ENCODE data around the gene TOX2. TPM values are rescaled to one million over a fixed set of nuclear protein-coding genes. Genes with fewer than 3 reads are reported as not detected.

The TOX2 gene
- total RNA-seq, 1 experiment from 2014 or later, result not detected

GRCh38 chr20:43988867-43989266 is 74.2 kb downstream of the TOX2 start:
- H3K9me3 Mint-ChIP-seq (ENCODE audit: low read depth, unreplicated experiment), result no peaks in the 10 kb centered on the region
- H3K36me3 Mint-ChIP-seq (ENCODE audit: insufficient read depth, unreplicated experiment), result no peaks in the 10 kb centered on the region
- H3K27me3 Mint-ChIP-seq (ENCODE audit: unreplicated experiment), result peaks cover 16% of the 10 kb centered on the region

GRCh38 chr20:43991261-43991660 is 76.6 kb downstream of the TOX2 start:
- no peaks in the 10 kb centered on the region for H3K9me3 Mint-ChIP-seq (ENCODE audit: low read depth, unreplicated experiment)
- H3K4me3 Mint-ChIP-seq (ENCODE audit: low read depth, unreplicated experiment), result no peak overlapping the region
- TF ChIP-seq CTCF (IDR thresholded peaks at IDR 0.05; ENCODE audit: unreplicated experiment), result no peak
- no peak overlapping the region for H3K27ac Mint-ChIP-seq (ENCODE audit: unreplicated experiment)
- DNase-seq, result no peak
- no peaks in the 10 kb centered on the region for H3K36me3 Mint-ChIP-seq (ENCODE audit: insufficient read depth, unreplicated experiment)
- CTCF ChIA-PET, result interaction anchor here (0.6 to 1.6 kb wide), 3 partner anchors 15 to 1547 kb away, joined by 3 read pairs; no protein-coding TSS in a partner anchor
- no TSS peak for BruUV-seq (replicated peaks)
- no peaks in the 10 kb centered on the region for H3K4me1 Mint-ChIP-seq (ENCODE audit: low read depth, unreplicated experiment)
- H3K27me3 Mint-ChIP-seq (ENCODE audit: unreplicated experiment), result peaks cover under 1% of the 10 kb centered on the region
- intact Hi-C loops (cut with micrococcal nuclease; ENCODE audit: unreplicated experiment), result no loop called here

More at GRCh38 chr20:43988867-43989266, 74.2 kb downstream of the TOX2 start:
- TF ChIP-seq CTCF (IDR thresholded peaks at IDR 0.05; ENCODE audit: unreplicated experiment), result no peak
- no peaks in the 10 kb centered on the region for H3K4me1 Mint-ChIP-seq (ENCODE audit: low read depth, unreplicated experiment)
- intact Hi-C loops (cut with micrococcal nuclease; ENCODE audit: unreplicated experiment), result no loop called here
- no peak overlapping the region for H3K27ac Mint-ChIP-seq (ENCODE audit: unreplicated experiment)
- H3K4me3 Mint-ChIP-seq (ENCODE audit: low read depth, unreplicated experiment), result no peak overlapping the region
- CTCF ChIA-PET, result no interaction called here
- BruUV-seq (replicated peaks), result no TSS peak
- no peak for DNase-seq

- intact Hi-C loops (cut with micrococcal nuclease; ENCODE audit: unreplicated experiment), result no loop called here
- H3K4me1 Mint-ChIP-seq (ENCODE audit: low read depth, unreplicated experiment), result no peaks in the 10 kb centered on the region
- H3K9me3 Mint-ChIP-seq (ENCODE audit: low read depth, unreplicated experiment), result no peaks in the 10 kb centered on the region
- no peaks in the 10 kb centered on the region for H3K36me3 Mint-ChIP-seq (ENCODE audit: insufficient read depth, unreplicated experiment)
- no peak for DNase-seq
- H3K27me3 Mint-ChIP-seq (ENCODE audit: unreplicated experiment), result no peaks in the 10 kb centered on the region
- no peak overlapping the region for H3K4me3 Mint-ChIP-seq (ENCODE audit: low read depth, unreplicated experiment)
- no peak overlapping the region for H3K27ac Mint-ChIP-seq (ENCODE audit: unreplicated experiment)
- no peak for TF ChIP-seq CTCF (IDR thresholded peaks at IDR 0.05; ENCODE audit: unreplicated experiment)
- BruUV-seq (replicated peaks), result no TSS peak
- CTCF ChIA-PET, result interaction anchor here (0.6 kb wide), 1 partner anchor 34 kb away, joined by 3 read pairs; no protein-coding TSS in a partner anchor
Measured at GRCh38 chr20:43991982-43992381, 77.3 kb downstream of the TOX2 start.

GRCh38 chr20:43992885-43993284 is 78.2 kb downstream of the TOX2 start:
- Mint-ChIP-seq H3K36me3 (ENCODE audit: insufficient read depth, unreplicated experiment) (no peaks in the 10 kb centered on the region), H3K27ac (ENCODE audit: unreplicated experiment) (no peak overlapping the region), H3K9me3 (ENCODE audit: low read depth, unreplicated experiment) (no peaks in the 10 kb centered on the region), H3K27me3 (ENCODE audit: unreplicated experiment) (no peaks in the 10 kb centered on the region), H3K4me3 (ENCODE audit: low read depth, unreplicated experiment) (no peak overlapping the region), H3K4me1 (ENCODE audit: low read depth, unreplicated experiment) (no peaks in the 10 kb centered on the region)
- no TSS peak for BruUV-seq (replicated peaks)
- no peak for DNase-seq
- CTCF ChIA-PET, result interaction anchor here (0.6 to 1.0 kb wide), 3 partner anchors 15 to 201 kb away, joined by 3 to 5 read pairs (median 3); no protein-coding TSS in a partner anchor
- intact Hi-C loops (cut with micrococcal nuclease; ENCODE audit: unreplicated experiment), result no loop called here
- TF ChIP-seq CTCF (IDR thresholded peaks at IDR 0.05; ENCODE audit: unreplicated experiment), result no peak
